GM18907 (cell line): Measurements from ENCODE around the gene CELF2.

Source experiments
- ATAC-seq: cut with Tn5 transposase; IDR thresholded peaks from one replicate; pipeline ENCODE4 v1.9.1; 2021; ENCODE audit warnings: mild to moderate bottlenecking, moderate library complexity; ENCODE audit not compliant: unreplicated experiment

CELF2 gene

DNA sequence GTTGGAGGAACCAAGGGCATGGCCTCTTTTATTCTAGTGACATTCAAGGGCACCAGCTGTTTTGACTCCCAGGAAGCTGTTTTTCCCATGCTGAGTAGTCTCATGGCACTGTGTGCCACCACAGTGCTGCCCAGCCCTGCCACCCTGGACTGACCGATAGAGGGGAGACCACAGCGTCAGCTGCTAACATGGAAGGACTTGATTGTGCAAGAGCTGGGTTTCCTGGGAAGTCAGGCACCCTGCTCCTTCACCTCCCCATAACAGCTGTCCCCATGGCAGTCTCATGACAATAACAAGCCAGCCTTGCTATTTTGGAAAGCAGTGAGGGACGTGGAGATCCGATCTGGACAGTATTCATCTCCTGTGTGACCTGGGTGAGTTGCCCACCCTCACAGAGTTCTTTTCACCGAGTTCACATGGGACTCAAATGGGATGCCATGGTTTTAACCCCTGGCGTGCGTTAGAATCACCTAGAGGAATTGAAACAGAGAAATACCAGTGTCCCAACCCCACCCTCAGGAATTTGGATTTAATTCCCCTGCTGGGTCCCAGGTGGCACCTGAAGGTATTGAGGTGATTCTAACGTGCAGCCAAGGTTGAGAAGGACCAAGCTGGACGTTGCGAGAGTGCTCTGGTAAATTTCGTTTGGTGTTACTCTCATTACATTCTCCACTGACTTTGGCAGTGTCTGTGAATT, 174.8 kb downstream of the CELF2 start:
- no peak for ATAC-seq

DNA sequence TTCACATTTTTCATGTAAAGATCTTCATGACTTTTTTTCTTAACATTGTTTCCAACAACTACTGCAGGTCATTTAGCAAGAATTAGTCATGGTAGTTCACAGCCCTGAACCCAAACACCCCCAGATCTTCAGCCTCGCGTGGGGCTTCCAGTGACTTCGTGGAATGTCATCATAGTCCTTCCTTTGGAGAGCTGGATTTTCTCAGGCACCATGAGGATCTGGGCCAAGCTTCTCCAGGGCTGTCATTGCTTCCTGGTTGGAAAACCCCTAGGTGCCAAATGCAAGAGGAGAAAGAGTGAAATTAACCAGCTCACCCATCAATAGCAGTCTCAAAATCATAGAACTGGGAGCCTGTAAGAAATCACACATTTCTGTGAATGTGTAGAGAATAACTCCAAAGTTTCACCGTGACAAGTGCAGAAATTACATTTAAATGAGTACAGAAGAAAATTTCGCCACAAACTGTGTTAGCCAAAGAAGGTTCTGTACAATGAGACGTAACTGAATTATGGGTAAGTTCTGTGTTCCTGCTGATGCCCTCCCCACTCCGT, 175.4 kb downstream of the CELF2 start:
- ATAC-seq = no peak

- ATAC-seq = no peak
Observed at GRCh38 chr10:11194859-11195586, 177.4 kb downstream of the CELF2 start.

DNA sequence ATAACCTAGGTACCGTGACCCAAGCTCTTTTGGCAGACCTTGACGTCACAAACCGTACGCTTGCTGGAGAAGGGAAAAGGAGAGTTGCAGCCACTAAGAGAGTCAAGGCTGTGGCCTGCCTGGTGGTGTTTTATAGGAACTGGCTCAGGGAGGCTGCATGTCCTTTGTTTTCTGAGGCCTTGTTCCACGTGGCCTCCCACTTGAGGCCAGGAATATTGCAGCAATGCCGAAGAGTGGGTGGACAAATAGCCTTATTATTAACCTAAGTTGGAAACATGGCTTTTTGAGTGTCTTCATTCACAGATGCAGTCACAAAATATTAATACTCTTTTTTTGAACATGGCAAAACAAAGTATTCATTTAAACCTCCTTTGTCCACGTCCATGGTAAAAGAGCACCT, 178.0 kb downstream of the CELF2 start:
- ATAC-seq = no peak

DNA sequence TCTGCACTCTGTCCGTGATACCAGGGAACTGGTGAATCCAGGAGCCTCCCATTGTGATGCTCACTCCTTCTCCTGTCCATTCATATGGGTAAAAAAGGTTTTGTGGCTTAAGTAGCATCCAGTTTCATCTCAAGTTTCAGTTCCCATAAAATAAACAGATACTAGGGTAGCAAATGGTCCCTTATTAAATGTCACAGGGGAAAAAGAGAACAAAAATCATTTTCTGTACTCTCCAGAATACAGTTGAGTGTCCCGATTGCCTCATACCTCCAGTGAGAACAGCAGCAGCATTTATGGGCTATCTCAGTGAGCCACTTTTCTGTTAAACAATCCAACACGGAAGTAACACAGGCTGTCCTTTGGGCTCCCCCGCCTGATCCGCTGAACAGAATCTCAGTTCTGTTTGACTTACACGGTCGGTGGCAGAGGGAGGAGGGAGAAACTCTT, 179.6 kb downstream of the CELF2 start:
- ATAC-seq = peak; percentile 68

GRCh38 chr10:11197878-11198277, 180.2 kb downstream of the CELF2 start:
- ATAC-seq = no peak

DNA sequence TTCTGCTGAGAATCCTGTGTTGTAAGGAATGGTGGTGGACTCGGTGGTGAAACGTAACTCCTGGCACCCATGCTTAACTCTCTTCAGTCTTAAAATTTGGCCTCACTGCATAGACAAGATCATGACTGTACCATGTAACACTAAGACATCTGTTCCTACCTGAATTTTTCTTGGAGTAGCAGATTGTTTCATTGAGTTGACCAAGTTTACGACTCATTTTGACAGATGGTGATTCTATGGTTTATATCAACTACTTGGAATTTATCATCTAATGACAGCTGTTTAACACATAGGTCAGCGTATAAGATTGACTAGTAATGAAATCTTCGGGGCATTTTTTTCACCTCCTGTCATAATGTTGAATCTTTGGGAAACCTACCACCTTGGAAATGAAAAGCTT, 184.2 kb downstream of the CELF2 start:
- no peak for ATAC-seq

- ATAC-seq = no peak
Observed at GRCh38 chr10:11204351-11204942, 186.8 kb downstream of the CELF2 start.

DNA sequence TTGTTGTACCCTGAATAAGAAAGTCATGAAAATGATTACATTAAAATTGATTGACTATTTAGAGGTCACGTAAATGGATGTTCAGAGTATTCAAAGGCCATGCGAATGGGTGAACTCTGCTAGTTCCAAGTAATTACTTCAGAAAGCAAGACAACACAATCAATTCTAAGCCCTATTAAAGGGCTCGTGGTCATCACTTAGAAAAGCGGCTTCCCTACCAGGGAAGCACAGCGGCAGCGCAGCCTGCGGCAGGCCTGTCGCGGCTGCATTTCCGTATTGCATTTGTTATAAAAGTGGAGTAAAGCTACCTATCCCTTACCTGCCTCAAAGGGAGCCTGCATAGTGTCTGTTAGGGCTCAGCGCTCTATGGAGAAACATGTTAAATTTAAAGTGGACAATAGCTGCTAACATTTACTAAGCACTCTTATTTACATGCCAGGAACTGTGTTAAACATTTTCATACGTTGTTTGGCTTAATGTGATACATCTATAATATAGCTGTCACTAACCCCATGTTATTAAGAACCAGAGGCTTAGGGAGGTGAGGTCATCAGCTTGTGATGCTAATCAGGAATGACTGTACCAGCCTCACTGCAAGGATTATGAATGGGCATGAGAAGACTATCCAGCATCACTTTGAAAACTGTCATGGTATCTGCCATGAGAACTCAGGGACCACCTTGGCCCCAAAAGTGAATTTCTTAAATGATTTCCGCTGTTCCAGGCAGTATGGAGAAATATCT, 187.5 kb downstream of the CELF2 start:
- ATAC-seq = no peak

- no peak for ATAC-seq
Observed at GRCh38 chr10:11206676-11207559, 189.2 kb downstream of the CELF2 start.

DNA sequence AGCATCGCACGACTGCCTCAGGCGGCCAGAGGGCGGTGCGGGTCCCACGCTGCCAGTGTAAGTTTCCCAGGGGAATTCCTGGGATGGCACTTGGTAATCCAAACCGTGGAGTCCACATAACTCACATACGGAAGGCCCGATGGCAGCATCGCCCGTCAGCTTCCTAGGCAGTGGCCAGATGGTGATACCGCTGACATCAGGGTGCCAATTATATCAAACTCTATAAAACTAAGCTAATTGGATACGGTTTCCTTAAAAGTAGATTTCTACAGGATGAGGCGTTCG, 189.8 kb downstream of the CELF2 start:
- ATAC-seq = no peak

GRCh38 chr10:11208243-11208642, 190.6 kb downstream of the CELF2 start:
- ATAC-seq = no peak

DNA sequence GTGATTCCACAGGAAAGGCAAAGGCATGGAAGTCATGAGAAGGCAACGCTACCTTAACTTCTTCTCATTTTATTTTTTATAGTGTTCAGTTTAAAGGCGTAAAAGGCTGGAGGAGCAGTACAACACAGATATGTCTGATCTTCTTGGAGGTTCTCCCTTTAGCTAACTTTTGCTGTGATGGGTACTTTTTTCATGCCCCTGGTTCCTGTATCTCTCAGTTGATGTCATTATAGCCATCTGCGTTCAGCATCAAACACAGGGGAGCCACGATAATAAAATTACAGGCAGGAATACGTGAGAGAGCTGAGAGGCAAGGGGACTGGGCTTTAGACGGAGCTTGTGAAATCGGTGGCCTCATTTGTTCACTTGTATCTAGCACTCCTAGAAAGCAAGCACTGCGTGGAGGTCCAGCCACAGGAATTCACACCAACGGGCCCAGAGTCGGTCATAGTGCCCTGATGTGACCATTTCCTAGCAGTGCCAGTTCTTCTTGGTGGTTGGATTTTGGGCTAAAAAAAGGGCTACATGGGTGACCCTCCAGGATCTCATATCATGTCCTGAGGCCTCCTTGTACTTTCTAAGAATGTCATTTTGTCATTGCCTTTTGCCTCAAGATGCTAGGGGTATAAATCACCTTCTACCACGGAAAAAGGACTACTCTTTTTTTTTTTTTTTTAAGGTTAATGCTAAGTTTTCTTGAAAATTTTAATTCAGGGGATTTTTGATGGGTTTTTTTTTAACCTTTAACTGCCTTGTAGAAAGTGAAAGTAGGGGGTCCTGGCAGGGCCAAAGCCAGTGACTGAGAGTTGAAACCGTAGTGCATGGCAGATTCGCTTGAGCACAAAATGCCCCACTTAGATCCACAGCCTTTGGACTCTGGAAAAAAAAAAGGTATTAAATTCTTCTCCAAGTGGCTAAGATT, 191.5 kb downstream of the CELF2 start:
- ATAC-seq = peak; percentile 70

DNA sequence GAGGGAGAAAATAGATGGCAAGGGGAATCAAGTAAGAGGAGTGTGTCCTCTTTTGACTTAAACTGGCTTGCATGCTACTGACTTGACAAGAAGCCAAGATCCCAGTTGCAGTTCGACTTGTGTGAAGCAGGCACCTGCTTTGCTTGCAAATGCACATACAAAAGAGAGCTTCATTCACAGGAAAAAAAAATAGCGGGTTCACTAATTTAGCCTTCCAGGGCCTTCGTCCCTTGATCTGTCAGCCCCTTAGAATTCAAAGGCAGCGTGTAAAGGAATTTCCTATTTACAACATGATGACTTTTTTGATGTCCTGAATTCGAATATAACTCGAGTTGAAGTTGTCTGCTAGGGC, 192.1 kb downstream of the CELF2 start:
- peak; percentile 38 for ATAC-seq

GRCh38 chr10:11210211-11210922, 192.7 kb downstream of the CELF2 start:
- peak; percentile 30 for ATAC-seq

GRCh38 chr10:11212288-11213085, 194.8 kb downstream of the CELF2 start:
- no peak for ATAC-seq

- ATAC-seq = no peak
Observed at GRCh38 chr10:11213137-11213536, 195.5 kb downstream of the CELF2 start.

DNA sequence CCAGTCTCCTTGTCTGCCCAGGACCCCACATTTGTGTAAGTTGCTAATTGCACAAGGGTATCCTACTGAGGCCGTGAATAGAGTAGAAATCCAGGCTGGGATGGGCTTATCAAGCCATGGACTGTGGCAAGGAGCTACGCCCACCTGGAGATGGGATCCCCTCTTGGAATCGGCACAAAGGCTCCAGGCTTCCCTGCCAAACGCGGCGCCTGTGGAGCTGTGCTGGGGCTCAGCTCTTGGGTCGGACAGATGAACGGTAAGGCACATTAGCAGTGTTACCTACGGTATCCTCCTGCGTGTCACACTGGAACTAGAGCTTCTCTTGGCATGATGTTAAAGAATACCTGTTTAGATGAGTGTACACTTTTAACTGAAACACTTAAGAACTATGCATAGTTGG, 196.7 kb downstream of the CELF2 start:
- ATAC-seq = no peak
